Forelimb muscle (tissue), 1 donor: Measurements from ENCODE around the gene RBM19. TPM values are rescaled to one million over a fixed set of nuclear protein-coding genes. Genes with fewer than 3 reads are reported as not detected.

Source experiments
- DNase-seq: peaks from one replicate; pipeline ENCODE4 v3.0.0-alpha.2; 2013; ENCODE audit warnings: low read depth
- polyA plus RNA-seq: library from polyadenylated mRNA; unstranded; fragments of 120-200 nt; gene quantifications from one replicate; pipeline ENCODE4 v1.2.1, GENCODE V29; 2013; ENCODE audit not compliant: insufficient read length

RBM19 gene
- polyA plus RNA-seq, 1 donor, result 17.1 TPM

DNA sequence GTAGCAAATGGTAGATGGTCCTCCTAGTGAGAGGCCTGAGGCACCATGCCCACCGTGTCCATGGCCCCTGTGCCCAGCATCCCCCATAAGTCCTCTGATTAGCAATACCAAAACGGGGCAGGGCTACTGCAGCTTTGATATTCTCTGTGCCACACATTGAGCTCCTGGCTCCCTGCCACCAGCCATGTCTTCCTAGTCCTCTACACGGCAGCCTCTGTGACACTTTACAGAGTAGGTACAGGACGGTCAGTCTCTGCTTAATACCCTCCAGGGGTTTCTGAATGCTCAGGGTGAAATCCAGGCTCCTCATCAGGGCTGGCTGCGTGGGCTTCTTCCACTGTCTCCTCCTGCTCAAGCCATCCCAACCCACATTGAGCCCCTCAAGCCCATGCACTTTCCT is 8.0 kb downstream of the RBM19 start:
- no peak for DNase-seq

DNA sequence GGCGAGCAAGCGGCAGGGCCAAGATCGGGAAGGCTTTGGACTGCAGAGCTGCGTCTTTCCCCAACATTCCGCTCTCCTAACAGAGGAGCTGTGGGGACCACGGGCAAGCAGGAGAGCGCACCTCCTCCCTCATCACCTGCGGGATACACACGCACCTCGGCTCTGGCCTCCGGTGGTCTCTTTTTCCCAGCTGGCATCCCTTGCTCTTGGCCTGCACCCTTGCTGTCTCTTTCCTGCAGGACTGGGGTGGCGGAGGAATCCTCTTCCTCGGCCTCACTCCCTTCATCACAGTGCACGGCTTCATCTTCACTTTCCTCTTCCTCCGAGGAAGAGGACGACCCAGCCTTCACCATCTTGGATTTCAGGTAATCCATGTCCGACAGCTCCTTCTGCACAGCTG is 8.5 kb downstream of the RBM19 start:
- DNase-seq, result no peak

DNA sequence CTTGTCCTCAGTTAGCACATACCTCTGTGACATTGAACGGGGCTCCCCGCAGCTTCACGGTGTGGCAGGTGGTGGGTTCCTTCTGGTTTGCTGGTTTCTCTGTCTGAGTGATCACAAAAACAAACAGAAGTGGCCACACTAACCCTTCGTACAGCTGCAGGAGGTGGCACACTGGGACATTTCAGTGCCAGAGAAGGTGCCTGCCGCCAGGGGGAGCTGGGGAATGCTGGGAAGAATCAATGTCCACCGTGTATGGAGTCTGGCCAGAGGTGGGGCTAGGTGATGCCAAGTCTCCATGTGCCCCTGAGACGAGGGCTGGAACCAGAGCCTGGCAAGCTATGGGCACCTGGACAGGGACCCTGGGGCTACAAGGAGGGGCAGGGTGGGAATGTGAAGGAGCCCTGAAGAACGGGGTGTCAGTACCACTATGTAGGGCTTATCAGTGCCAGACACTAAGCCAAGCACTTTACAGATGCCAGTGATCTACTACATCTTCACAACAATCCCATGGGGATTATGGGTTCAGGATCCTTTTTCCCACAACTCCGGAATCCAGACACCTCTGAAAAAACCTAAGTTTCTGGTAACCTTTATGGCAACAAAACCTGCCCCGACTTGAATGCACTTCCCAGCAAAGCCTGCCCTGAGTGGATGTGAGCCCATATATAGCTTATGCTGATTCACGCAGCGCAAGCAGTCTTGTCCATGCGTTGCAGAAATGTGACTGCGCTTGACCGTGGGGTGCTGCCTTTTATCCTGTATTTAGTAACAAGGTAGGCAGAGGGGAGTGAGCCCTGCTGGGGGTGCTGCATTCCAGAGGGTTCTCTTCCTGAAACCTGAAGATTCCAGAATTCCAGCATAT is 10.8 kb downstream of the RBM19 start:
- no peak for DNase-seq

DNA sequence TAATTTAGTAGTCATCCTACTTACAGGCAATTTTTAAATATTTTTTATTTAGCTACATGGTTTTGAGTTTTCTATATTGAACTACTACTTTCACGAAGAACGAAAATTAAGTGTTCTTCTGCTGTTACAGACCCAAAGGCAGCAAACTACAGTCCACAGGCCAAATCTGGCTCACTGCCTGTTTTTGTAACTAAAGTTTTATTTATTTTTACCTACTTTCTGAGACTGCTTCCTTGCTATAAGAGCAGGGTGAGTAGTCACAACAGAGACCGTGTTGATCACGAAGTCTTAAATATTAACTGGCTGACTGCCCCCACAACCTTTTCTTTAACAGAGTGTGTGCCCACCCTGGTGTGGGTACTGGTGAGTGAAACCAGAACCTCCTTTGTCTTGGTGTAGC is 11.6 kb downstream of the RBM19 start:
- no peak for DNase-seq

DNA sequence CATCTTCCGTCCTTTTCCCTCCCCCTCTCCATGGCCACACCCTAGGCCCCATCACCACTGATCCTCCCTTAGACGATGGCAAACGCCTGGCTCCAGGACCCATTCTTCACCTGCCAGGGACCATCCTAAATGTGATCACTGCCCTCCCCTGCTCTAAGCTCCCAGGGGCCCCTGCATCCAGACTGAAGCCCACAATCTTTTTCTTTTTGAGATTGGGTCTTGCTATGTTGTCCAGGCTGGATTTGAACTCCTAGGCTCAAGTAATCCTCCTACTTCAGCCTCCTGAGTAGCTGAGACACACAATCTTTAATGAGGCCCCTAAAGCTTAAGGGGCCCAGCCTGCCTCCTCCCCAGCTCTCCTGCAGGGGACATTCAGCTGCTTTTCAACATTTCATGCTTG is 15.3 kb downstream of the RBM19 start:
- DNase-seq, result no peak

DNA sequence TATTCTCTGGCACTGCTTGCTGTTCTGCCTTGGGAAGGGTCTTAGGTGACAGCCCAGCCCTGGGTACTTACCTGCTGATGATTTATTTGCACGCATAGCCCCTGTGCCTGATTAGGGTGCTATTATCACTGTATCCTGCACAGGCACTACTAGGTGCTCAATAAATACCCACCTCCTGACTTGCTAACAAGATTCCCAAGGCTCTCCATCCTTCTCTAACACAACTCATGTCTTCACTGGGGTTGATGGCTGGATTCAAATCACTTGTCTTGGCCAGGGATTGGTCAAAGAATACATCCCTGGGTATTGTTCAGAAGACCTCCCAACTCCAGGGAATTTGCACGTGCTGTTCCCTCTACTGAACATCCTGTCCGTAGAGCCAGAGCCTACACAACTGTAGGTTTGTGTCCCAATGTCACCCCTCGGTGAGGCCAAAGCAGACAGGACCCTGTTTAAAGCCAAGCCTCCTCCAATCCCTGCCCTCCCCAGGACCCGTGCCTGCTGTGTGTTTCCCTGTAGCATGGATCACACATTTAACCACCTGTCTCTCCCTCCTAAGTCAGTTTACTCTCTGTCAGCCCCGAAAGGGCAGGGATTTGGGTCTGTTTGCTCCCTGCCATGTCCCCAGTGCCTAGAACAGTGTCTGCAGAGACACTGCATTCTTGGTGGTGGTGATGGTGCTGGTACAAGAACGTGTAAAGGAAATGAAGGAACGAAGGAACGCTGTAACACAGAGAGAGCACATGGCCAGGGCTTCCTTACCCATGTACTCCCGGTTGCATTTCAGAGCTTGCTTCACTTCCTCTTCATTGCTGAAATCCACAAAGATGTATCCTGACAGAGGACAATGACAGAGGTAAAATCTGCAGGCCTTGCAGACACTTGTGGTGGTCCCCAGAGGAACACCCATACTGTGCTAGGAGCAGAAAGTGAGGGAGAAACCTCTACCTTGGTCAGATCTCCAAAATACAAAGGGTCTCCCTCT is 16.5 kb downstream of the RBM19 start:
- DNase-seq, result no peak

DNA sequence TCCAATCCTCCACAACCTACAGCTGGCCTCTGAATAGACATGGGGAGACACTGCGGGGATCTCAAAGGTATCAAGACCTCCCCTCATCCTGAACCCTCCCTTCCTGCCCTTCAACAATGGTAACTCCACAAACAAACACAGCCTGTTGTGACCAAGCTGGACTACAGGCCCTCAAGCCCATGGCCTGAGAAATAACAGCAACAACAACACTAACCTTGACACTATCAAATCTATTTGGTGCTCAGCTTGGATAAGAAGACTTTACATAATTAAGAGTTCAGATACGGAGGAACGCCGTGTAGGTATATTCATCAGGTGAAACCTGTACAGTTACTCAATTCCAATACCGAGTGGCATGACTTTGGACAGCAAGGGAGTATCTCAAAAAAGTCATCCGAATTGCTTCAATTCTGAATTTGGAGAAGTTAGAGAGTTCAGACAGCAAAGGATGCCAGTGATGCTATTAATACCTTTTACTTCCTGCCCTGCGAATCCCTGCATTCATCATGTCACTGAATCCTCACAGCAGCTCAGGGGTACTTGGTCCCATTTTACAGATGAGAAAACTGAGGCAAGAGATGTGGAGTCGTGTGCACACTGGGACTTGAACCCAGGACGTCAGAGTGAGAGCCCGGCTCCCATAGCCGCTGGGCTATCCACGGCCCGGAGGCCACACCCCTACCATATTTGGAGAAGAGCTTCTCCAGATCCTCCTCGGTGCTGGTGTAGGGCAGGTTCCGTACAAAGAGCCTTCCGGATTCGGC is 17.8 kb downstream of the RBM19 start:
- DNase-seq, result no peak

DNA sequence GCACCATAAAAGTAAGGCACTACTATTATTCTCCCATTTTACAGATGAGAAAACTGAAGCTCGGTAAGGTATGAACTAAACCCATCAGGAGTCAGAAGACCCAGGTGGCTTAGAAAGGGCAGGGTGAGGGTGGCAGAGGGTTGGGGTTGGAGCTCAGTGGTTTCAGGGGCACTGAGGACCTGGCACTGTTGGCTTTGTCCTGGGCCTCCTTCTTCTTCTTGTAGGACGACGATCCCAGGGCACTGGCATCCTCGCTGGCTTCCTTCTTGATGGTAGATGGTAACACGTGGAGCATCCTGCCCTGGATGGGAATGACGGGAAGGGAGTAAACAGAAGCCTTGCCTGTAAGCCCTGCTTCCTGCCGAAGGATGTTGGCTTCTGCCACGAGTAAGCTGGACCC is 19.9 kb downstream of the RBM19 start:
- DNase-seq, result no peak

DNA sequence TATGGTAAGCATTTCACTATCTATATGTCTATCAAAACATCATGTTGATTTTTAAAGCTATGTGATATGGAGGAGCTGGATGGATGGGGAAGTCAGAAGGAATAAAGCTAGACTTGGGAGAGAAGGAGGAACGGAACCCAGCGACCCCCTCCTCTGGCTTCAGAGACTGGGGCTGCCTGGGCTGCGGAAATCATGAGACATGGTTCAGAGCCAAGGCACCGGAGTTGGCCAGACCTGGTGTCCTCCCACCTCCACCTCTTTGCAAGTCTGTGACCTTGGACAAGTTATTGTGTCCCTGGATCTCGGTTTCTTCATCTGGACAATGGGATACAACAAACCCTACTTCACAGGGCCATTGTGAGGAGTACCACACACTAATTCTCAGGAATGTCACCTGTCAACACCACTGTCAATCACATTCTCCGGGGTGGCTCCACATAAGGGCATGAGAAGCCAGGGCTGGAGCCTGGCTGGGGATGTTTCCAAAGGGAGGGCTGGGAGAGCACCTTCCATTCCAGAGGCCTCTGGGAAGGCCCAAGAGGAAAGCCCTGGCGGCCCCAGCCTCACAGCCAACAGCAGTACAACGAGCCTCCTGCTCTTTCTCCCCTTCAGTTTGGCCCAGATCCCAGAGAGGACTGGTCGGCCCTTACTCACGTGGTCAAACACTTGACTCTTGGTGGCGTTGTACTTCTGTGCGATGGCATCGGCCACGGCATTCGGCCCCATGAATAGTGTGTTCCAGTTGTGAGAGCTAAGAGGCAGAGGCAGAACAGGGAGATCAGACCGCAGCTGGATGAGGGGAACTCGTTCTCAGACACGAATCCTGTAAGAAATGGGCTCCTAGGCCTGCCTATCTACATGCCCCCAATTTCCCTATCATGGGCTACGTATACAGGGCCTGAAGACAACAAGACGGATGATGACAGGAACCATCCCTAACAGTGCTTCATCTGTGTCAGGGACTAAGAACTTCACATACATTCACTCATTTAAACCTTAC is 20.7 kb downstream of the RBM19 start:
- no peak for DNase-seq

DNA sequence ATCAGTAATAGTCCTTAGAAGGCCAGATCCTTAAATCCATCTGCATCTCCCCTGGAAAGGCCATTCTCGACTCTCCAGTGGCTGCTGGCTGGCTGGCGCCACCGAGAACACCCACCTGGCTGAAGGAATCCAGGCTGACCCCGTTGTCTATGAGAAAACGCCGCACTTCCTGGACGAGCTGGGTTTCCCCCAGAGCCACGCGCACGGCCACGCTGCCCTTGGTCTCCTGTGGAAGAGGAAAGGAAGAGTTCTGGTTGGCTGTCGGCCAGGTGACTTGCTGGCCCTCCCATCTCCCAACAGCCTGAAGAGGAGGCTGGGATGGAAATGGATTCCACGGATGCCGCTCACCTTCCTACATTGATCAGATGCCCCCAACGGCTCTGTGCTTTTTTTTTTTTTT is 23.9 kb downstream of the RBM19 start:
- no peak for DNase-seq

DNA sequence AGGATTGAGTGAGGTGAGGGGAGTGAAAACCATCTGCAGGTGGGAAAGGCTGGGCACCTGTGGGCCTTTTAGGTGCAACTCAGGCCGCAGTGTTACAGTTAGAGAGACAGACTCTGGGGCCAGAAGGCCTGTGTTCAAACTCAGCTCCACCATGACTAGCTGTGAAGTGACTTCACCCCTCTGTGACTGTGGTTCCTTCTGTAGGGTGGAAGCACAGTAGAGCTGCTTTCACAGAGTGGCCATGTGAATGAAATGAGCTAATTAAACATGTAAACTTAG is 25.0 kb downstream of the RBM19 start:
- no peak for DNase-seq

DNA sequence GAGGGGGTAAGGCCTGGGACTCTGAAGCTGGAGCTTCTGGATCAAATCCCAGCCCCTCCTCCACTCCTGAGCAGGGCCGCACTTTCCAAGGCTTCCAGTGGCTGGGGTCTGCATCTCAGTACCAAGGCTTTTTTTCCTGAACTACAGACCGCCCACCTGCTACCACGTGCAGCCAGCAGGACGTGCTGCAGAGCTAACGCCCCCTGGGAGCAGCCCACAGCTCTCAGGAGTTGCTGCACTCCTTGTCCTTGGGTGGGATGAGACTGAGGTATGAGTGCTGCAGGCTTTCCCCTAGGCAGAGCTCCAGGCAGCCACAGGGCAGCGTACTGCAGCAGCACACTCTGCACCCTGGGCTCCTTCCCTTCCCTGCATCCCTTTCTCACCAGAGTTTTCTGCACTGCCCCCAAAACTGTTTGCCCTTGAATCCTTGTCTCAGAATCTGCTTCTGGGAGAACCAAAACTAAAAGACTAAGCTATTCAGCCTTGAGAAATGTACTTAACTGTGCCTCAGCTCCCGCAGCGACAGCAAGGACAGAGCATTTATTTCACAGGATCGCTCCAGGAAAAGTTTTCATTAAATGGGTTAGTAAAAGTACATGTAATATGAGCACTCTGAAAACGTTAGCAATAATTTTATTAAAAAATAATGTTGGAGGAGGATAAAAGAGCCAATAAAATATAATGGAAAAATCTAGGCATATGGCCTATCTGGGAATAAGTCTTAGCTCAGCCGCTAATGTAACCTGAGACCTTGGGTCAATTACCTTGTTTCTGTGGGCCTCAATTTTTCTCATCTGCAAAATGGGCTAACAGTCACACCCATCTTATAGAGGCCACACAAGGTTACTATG is 25.5 kb downstream of the RBM19 start:
- DNase-seq, result no peak

DNA sequence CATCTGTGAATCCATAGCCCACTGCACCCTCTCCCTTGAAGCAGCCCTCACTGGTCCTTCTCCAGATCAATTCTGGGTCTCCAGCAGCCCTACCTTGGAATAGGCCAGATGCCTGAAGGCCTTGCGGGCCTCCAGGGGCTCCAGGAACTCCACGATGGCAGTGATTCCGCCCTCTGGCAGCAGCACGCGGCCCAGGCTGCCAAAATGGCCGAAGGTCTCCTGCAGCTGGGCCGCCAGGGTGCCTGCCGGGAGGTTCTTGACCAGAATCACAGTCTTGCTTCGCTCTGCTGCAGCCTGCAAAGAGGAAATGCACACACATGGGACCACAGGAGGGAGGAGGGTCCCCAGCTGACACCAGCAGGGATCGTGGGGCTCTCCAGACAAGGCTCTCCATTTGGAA is 26.3 kb downstream of the RBM19 start:
- no peak for DNase-seq

DNA sequence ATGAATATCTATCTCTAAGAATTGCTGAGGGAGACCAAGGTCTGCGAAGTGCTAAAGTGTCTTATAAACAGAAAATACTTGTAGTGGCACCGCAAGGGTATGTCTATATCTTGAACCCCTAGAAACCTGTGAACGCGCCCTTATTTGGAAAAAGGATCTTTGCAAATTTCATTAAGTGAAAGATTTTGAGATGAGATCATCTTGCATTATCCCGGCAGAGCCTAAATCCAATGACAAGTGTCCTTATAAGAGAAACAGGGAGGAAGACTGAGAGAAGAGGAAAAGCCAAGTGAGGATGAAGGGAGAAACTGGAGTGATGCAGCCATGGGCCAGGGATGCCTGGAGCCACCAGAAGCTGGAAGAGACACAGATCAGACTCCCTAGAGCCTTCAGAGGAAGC is 27.7 kb downstream of the RBM19 start:
- DNase-seq, result no peak

DNA sequence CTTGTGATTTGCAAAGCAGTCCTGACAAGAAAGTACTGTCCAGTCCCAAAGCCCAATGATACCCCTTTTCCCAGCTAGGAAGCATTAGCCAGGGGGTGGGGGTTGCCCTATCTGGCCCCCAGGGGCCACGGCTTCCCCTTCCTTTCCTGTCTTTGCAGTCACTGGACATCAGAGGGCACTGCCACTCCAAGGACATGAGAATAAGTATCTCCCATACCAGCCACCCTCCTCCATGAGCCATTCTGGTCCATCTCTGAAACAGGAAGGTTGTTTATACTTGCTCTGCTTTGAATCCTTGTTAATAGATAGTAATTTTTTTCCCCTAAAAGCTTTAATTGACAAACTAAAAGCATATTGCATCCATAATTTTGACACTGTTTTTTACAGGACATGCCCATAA is 29.7 kb downstream of the RBM19 start:
- DNase-seq, result no peak

DNA sequence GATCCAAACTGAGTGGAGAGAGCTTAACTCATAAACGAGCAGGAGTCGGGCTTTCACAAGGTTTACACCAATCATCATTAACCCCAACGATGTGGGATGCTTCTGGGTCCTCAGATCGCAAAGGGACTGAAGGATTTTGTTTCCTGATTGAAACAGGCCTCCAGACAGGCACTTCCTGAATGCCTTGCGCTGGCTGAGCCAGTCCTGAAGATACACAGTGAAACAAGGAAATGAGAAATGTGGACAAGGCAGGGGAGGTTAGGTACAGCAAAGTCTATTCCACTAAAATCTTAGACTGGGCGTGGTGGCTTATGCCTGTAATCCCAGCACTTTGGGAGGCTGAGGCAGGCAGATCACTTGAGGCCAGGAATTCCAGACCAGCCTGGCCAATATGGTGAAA is 30.7 kb downstream of the RBM19 start:
- DNase-seq, result no peak

DNA sequence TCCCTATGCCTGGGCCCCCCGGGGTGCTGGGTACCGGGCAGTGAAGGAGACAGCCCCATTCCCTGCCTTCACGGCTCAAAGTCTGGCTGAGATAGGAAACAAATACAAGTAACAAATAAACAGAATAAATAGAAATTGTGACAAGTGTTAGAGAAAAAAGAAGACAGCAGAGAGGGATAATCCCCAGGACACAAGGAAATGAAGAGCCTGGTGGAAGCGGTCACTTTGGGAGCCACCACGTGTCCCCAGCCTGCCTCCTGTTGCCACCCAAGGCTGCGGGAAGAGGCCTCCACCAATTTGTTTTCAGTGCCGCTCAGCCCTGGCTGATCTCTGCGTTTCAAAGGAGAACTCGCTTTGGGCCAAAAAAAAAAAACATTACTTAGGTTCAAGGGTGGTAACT is 31.2 kb downstream of the RBM19 start:
- no peak for DNase-seq

DNA sequence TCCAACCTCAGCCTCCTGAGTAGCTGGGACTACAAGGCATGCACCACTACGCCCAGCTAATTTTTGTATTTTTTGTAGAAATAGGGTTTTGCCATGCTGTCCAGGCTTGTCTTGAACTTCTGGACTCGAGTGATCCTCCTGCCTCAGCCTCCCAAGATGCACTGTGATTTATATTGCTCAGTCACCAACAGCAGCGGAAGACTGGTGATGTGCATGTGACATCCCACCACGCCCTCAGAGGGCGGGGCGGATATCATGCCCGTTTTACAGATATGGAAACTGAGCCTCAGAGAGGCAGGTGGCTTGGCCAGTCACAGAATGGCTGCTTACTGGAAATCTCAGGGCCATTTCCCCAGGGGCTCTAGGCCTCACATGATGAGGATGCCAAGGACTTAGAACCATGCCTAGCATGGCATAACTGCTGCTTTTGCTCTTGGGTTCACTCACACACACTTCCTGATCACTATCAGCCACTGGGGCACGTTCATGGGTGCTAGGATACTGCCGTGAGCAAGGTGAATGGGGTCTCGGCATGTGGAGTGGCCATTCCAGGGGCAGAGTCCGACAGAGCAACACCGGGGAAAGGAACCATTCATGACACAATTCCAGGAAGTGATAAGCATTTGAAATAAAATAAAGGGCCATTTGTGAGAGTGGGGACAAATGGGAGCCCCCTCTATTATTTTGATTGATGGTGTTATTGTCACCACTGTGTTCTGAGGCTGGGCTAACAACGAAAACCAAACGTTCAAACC is 31.9 kb downstream of the RBM19 start:
- DNase-seq, result no peak

DNA sequence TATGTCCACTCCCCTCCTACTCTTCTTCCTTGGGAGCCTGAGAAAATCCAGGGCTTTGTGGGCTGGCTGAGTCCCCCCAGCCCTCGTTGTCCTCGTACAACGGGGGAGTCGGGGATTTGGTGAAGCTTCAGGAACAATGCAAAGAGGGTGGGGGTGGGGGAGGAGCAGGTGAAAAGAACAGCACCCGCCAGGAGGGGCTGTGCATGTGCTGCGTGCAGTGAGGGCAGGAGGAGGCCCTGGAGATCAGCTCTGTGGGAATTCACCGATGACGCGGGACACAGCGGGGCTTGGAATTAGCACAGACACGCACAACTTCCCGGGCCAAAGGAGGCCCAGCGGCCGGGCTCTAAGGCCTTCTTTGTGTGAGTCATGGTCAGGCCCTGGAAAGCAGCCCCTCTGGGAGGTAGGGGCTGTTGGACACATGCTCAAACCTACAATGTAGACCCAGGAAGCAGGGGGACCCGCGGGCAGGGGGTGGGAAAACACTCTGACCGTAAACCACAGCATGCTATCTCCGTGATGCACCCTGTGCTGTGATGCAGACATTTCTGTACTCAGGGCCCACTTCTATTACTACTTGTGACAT is 32.8 kb downstream of the RBM19 start:
- DNase-seq, result peak; percentile 5
